GM20000 (cell line): ENCODE measurements around the gene PIP5K1C.
"Not testable (repeated sequence)": the region's sequence is repeated elsewhere in the genome, so short reads cannot be mapped to it uniquely, and the experiment has no call there.

Source experiments
- DNase-seq: peaks from one replicate; pipeline ENCODE4 v3.0.0; 2012; ENCODE audit warnings: low spot score
- CTCF ChIP-seq: IDR thresholded peaks from 2 replicates; pipeline ENCODE4 v1.5.1; 2012; ENCODE audit warnings: mild to moderate bottlenecking, control low read depth; ENCODE audit errors: extremely low read depth, missing control alignments

PIP5K1C gene

GRCh38 chr19:3586127-3586626, 114.1 kb downstream of the PIP5K1C start:
- peak; percentile 31 for TF ChIP-seq CTCF
- DNase-seq = peak; percentile 83

GRCh38 chr19:3585301-3586126, 114.8 kb downstream of the PIP5K1C start, which contains the start of gene GIPC3:
Gene GIPC3 (plus strand): TSS chr19:3585478. CDS start chr19:3585598, 120 bp downstream.
- DNase-seq = peak; percentile 47
- TF ChIP-seq CTCF = no peak

- not testable (repeated sequence) for DNase-seq
These were observed 116.0 kb downstream of the PIP5K1C start for GRCh38 chr19:3584036-3584802.

- not testable (repeated sequence) for DNase-seq
These were observed 118.5 kb downstream of the PIP5K1C start for GRCh38 chr19:3581792-3582191.
